ENCODE data around the gene XIST.

GRCh38 chrX:73831500-73831899 lies 21.0 kb downstream of the XIST start:
- no peak for TF ChIP-seq FOXM1 (IDR thresholded peaks at IDR 0.05; ENCODE audit: borderline replicate concordance, low read depth)
- TF ChIP-seq RAD21 (IDR thresholded peaks at IDR 0.05; ENCODE audit: low read depth), result no peak
- TF ChIP-seq REST (IDR thresholded peaks at IDR 0.05; ENCODE audit: low read depth), result no peak
- no peak for TF ChIP-seq YY1 (IDR thresholded peaks at IDR 0.05; ENCODE audit: low read depth)
- TF ChIP-seq EP300 (IDR thresholded peaks at IDR 0.05; ENCODE audit: borderline replicate concordance), result no peak
- TF ChIP-seq TAF1 (IDR thresholded peaks at IDR 0.05; ENCODE audit: low read depth), result no peak
- TF ChIP-seq NFIC (IDR thresholded peaks at IDR 0.05), result no peak
- no peak for TF ChIP-seq CREB1 (IDR thresholded peaks at IDR 0.05; ENCODE audit: low read depth)
